CD4-positive, alpha-beta T cell treated with Interleukin-2 at 100 ng/mL for 4 hours (primary cell): ENCODE measurements around the gene C1orf198.

Source experiments
- DNase-seq: peaks from one replicate; pipeline ENCODE4 v3.0.0-alpha.2; 2020; ENCODE audit warnings: low spot score

Gene C1orf198

DNA sequence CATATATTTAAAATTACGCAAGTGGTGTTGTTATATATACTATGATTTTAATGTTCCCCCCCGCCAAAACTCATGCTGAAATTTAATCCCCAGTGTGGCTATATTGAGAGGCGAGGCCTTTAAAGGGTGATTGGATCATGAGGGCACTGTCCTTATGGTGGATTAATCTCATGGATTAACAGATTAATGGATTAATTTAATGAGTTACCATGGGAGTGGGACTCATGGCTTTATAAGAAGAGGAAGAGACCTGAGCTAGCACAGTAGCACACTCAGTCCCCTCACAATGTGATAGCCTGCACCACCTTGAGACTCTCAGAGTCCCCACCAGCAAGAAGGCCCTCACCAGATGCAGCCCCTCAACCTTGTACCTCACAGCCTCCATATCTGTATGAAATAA, 34.8 kb downstream of the C1orf198 start:
- DNase-seq = no peak

DNA sequence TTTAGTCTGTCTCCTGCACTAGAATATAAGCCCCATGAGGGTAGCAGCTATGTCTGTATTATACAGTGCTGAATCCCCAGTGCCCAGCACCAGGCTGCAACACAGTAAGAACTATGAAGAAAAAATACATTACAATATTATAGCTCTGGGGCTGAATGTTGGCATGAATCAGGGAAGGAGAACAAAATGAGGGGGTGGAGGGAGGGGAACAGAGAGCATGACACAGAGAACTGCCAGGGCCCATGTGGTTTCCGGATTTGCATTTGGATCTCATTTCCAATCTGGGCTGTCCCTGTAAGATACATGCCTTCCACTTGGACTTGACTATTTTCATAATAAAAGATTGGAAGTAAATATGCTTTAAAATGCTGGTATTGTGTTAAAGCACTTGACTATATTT, 35.8 kb downstream of the C1orf198 start:
- DNase-seq = no peak

DNA sequence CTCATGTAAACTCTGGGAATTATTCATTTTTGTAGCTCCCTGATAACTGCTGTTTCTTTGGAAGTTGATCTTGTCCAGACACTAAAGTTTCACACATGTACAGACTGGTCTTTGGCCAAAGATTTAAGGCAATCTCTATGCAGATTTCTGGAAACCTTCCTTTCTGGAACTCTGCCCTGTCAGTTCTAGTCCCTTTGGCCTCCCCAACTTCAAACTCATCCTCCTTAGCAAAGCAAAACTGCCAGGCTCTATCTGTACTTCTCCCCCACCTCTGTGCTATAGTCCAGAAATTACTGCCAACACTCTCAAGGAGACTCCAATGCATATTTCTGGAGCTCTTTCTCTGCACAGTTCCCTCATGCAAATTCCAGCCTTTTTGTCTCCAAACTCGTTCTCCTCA, 36.5 kb downstream of the C1orf198 start:
- DNase-seq = no peak

DNA sequence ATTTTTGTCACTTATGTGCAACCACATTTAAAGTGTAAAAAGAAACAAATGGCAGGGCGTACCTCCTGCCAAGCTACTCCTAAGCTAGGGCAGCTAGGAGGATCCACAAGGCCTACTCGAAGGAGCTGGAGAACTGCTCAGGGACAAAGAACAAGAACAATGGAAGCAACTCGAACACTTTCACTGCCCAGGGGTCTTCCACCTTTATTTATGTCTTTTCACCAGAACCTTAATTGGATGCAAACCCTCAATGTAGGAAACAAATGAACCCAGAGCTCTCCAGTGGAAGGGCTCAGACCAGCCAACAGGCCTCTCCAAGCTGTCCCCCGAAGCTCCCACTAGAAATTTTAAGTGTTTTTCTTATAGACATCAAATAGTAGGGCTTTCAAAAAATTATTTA, 39.9 kb downstream of the C1orf198 start:
- no peak for DNase-seq

DNA sequence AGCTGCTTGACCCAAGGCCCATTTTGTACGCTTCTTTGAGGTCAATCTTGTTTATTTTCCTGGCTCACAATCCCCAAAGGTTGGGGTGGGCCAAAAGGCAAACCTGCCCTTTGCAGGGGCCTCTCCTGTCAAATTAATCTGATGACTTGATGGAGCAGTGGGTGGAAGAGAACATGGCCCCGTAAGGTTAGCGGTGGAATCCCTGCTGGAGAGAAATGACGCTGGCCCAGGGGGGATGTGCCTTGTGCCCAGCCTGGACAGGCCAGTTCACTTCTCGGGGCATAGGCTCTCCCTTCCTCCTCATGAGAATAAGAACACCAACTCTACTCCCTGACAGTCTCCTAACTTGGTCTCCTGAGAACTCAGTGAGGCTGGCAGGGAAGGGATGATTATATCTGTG, 40.5 kb downstream of the C1orf198 start:
- no peak for DNase-seq

DNA sequence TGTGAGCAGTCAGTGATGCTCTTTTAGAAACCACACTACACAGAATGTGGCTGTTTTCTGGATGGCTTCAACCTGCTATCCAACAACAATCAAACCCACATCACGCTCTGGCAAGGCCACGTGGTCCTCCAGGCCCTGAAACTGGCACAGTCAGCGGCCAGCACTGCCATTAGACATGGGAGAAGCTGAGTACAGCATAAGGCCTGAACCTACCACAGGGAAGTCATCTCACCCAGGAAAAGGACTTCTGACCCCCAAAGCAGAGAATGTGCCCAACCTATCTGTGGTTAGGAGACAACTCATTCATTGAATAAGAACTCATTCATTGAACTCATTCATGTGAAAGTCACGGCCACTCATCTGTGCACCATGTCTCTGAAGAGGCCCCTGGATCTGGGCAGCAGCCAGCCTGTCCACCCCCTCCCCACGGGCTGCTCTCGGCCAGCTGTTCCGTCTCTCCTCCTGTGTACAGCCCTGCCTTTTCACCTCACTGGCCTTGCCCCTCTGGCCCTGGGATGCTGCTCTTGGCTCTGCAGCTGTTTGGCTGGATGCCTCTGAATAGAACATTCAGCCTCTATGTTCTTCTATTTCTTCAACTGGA, 41.1 kb downstream of the C1orf198 start:
- DNase-seq = no peak

DNA sequence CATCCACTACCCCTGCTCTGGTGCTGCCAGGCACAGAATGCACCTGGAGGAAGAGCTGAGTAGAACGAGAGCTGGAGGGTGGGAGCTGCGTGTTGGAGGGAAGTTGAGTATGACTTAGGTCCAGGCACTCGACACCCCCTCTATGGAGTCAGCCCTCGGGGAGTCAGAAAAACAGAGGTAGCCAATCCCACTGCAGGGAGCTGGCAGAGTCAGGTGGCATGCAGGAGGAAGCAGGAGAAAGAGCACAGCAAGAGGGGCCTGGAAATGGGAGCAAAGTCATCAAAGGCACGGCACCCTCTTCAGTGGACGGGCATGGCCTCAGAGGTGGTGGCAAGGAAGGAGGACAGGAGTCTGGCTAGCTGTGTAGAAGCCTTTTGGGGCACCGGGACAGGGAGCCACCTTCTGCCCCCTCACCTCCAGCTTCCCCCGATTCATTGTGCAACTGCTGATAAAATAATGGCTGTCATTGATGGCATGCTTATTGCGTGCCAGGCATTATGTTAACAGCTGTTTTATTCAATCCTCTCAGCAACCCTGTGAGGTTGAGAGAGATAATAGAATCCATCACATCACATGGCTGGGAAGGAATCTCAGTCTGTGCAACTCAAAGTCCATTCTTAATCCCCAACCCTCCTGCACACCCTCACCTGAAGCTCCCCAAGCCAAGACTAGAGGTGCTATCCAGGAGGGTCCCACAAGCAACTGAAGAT, 42.0 kb downstream of the C1orf198 start:
- DNase-seq = no peak

DNA sequence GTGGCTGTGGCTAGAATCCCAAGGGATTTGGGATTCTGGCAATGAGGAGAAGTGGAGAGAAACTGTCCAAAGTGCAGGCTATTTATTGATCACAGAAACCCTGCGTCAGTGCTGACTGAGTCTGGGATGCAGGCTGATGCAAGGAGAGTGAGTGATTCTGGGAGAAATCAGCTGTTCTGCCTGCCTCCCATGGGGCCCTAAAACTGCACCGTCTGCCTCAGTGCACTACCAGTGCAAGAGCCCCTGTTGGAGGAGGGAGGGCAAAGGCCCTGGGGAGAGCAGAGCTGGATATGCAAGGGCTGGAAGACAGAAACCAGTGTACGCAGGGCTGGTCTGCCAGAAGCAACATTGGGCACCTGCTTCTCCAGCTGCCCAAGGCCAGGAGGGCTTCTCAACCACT, 42.6 kb downstream of the C1orf198 start:
- no peak for DNase-seq

DNA sequence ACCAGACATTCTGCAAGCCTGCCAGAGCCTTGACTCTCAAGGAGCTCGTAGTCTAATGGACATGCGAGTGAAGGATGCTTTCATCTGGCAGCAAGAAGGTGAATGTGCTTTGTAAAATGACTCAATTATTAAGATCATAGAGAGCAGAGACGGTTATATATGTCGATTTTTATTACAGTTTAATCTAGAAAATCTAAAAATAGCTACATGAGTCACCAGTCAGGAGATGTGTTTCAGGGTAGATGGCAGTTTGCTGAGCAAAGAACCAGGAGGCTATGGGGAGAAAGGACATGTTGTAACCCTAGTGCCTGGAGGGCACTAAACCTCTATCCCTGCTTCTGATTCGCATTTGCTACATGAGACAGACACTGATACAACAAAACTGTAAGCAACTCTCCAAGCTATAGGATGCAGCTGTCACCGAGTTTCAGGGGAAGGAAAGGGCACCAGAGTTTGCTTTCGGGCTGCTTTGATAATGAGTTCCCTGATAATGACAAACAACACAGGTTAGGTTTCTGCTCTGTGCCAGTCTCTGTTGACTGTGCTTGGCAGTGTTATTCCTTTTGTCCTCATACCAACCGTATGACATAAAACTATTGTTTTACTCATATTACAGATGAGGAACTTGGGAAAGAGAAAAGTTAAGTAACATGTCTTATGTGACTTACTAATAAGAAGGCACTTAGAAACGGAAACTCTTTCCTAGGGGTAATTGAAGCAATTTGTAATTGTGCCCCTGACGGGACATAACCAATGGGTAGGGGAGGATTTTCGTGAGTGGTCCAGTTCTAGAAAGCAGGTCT, 43.2 kb downstream of the C1orf198 start:
- DNase-seq = no peak

DNA sequence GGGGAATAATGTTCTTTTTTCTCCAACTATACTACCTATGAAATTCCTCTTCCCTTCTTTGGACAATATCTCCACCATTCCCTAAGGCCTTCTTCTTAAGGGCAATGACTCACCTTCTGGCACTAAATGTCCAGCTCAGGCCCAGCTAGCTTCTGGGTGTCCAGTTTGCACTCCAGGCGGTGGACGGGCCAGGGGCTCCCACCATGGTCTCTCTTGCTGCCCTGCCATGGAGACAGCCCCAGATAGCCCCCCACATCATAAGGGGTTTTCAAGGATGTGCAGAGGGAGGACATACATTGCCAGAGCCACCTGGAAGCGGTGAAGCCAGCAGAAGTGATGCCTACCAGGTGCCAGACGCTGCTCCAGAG, 43.8 kb downstream of the C1orf198 start:
- DNase-seq = no peak

DNA sequence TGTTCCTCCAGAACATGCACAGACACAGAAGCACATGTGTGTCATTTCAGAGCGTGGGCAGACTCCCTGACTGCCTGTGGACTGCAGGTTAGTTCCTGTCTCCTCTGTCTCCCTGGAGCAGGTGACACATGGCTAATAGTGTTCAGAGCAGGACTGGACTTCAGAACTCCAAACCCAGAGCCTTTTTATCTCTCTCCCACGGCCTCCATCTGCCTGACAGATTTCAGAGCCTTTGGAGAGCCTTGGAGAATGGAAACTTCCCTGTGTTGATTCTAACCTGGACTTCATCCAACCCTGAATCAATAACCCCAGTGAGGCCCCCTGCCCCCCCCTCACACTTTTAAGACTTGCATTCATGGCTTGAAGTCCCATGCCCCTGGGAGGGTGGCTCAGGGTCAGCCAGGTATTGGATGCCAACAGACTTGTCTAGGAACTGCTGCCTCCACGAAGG, 44.4 kb downstream of the C1orf198 start:
- no peak for DNase-seq

DNA sequence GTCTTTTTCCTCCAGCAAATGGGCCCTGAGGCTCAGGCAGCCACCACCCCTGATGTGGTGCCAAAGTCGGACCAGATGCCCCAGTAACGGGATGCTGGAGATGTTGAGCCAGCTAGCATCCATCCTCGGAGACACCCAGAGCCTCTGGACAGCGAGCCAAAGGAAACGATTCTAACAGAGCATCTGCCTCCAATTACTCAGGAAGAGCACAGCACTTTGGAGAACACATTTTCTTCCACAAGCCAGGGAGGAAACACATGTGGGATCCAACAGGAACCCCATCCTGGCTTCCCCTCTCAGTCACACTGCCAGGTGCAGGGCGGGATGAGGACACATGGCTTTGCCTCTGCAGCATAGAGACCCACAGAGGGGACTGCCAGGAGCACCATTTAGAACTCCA, 44.9 kb downstream of the C1orf198 start:
- DNase-seq = no peak

DNA sequence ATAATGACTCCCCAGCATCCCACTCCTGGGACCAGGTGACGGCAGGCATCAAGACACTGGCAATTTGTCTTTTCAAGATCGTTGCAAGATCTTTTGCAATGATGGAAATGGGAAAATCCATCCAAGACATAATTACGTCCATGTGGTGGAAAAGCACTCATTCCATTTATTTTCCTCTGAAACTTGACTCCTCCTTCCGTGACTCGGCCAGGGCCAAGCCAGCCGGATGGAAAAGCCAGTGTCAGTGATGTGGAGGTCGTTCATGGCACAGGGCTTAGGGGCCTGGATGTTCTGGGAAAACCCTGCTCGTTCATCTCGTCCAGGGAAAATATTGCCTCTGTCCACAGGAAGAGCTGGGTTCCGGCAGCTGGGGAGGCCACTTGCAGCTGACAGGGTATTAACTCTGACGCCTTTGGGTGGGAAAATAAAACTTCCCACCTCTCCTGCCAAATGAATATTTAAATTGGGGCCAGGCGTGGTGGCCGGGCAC, 46.2 kb downstream of the C1orf198 start:
- DNase-seq = no peak

DNA sequence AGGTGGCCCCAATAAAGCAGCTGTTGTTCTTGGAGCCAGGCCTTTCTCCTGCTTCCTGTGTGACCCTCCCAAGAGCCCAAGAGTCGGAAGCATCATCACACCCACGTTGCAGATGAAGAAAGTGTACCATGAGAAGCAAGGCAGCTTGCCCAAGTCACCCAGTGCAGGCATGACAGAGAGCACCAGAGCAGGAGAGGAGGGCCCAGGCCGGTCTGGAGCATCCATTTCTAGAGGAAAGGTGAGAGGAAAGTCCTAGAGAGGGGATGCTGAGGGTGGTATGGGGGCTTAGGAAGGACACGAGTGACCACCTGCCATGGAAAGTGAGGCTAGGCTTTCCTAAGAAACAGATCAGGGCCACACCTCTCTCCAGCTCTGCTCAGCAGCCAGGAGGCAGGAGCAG, 47.0 kb downstream of the C1orf198 start:
- no peak for DNase-seq

DNA sequence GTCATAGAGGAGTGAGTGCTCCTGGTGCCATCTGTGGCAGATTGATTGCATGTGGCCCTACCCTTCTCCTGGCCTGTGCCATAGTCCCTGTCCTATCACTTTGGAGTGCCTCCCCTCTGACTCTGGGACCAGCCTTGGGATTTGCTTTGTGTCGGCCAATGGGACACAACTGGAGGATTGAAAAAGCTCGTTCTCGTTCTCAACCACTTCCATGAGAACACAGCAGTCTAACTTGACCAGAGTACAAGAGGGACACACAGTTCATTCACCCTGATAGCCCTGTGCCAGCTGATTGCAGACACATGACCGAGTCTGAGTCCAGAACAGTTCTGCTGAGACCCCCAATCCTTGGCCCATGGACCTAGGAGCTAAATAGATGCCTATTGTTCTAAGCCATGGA, 47.8 kb downstream of the C1orf198 start:
- no peak for DNase-seq

DNA sequence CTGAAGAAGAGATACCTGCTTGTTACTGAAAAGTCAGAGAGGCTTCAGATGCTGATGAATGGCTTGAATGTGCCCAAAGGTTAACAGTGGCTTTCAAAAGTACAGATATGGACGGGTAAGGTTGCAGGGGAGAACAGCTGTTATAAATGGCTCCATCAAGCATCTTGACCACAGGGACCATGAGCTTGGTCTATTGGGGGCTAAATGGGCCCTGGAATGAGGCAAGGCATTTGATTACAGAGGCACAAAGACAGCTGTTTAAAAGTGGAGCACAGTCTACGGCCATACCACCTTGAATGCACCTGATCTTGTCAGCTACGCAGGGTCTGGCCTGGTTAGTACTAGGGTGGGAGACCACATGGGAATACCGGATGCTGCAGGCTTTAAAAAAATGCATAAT, 48.3 kb downstream of the C1orf198 start:
- DNase-seq = no peak

DNA sequence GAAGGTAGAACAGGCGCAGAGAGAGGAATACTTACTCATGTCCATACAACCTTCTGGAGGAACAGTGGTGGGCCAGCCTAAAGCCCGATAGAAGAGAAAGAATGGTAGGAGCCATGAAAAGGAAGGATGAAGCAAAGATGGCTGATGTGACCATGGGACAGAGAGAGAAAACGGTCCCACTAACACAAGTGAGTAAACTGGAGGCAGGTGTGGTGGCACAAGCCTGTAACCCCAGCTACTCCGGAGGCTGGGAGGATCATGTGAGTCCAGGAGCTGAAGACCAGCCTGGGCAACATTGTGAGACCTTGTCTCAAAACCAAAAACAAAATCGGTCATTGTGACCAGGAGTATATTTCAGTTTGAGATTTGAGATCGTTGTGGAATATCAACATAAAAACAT, 49.4 kb downstream of the C1orf198 start:
- no peak for DNase-seq

DNA sequence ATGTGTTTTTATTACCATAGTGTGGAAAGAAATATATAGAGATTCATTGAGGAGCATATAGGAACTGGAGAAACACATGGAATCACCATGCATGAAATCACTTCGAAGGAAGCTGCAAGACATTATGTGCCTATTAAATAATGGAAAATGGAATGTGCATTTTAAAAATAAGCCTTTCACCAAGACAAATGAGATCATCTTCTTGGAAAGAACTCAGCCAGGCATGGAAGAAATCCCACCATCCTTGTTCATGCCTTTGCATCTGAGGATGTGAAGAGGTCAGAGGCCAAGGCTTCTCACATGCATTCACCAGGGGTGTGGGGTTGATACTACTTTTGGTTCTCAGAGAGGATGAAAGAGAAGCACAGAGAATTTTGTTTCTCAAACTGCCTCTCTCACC, 50.0 kb downstream of the C1orf198 start:
- no peak for DNase-seq

DNA sequence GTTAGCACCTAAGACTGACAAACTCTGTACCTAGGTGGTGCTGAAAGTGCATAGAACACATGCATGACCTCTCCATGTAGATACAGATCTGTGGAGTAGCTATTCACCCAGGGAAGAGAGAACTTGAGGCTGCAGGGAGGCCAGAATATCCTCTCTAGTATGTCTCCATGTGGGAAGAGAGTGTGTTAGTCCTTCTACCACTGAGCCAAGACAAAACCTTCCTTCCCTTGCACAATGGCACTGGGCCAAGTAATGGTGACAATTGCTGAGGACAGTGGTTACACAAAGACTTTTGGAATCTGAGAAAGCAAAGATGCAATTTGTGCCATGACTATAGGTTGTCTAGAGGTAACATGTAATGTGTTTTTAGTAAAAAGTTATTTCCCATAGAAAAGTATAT, 52.3 kb downstream of the C1orf198 start:
- no peak for DNase-seq

DNA sequence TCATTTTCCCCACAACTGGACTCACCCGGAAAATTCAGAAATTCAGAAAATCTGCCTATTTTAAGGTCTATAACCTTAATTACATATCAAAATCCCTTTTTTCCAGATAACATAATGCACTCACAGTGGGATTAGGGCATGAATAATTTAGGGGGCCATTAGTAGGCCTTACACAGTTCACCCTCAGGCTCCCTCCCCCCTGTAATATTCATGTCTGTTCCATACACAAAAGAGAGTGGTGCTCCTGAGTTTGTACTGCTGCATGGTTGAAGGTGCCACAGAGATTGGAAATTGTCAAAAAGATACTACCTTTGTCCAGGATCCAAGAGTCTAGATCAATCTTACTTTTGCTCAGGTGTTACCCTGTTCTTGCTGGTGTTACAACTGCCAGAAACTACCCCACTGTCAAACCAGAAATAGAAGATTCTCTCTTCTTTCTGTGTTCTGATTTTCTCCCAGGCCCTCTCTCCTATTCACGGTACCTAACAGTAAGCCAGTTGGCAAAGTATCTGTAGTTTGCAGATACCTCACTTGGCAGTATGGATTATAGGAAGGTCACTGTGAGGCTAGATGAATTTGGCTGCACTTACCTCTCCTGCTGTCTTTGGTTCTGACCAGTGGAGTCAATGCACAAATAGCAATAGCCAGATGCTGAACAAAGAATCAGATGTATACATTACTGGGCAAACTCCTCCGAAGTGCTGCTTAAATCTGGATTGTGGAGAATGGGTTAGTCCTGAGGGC, 53.2 kb downstream of the C1orf198 start:
- DNase-seq = no peak

DNA sequence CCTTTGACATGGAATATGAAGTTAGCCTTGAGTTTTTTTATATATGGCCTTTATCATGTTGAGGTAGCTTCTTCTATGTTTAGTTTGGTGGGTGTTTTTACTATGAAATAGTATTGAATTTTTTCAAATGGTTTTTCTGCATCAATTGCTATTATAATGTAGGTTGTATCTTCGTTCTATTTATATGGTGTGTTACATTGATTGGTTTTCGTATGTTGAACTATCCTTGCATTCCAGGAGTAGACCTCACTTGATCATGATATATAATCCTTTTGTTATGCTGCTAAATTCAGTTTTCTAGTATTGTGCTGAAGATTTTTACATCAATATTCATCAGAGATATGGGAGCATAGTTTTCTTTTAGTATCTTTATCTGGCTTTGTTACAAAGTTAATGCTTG, 55.8 kb downstream of the C1orf198 start:
- DNase-seq = no peak

DNA sequence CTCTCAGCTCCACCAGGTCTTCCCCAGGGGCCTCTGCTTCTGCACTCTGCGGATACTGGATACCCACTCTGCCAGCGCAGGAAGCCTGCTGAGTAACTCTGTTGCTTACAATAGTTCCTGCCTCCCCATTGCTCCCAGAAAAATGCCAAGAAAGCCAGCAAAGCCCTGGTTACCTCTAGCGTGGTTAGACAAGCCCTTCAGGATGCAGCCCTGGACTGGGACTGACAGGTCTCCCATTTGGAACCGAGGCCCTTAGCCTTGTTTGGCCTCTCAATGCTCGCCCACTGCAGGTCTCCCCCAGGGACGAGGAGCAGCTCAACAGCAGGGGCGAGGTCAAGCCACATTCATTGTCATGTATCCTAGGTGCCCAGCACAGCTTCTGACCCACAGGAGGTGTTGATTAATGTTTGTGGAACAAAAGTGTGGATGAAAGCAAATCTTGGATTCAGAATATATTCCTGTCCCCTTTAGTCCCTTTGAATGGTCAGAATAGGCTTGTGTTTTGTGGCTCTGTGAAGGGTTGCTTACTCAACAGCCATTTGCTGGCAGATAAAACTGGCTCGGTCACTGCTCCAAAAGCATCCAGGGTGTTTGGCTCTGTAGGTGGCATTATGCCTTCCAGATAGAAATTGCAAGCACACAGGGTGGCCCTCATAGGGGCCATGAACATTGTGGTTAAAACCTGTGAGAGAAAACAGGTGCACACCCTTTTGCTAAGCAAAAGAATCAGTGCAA, 58.9 kb downstream of the C1orf198 start:
- no peak for DNase-seq
